Common myeloid progenitor, CD34-positive (primary cell): ENCODE data around the gene SRPX. TPM values are rescaled to one million over a fixed set of nuclear protein-coding genes. Genes with fewer than 3 reads are reported as not detected.

ENCODE experiments used
- CTCF ChIA-PET: fragments of 350-600 bp; sonication (Branson Sonifier 250); formaldehyde crosslinking; loops from one replicate; lab custom pipeline; 2021; ENCODE audit warnings: antibody characterized with exemption; lab: Charles Lee
- POLR2A ChIA-PET: fragments of 350-600 bp; sonication (Branson Sonifier 250); formaldehyde crosslinking; loops from one replicate; lab custom pipeline; 2021; ENCODE audit warnings: antibody characterized with exemption; lab: Charles Lee
- DNase-seq, 3 donors: peaks; one replicate each; pipeline versions ENCODE4 v3.0.0 to v3.0.0-alpha.2; 2013
- H3K27ac ChIP-seq, 2 experiments: 1 replicate in 1 of 2; 2 replicates in 1 of 2; pipeline ENCODE4 v1.7.0; 2013; ENCODE audit warnings: inconsistent platforms in 2 of 2, low read length in 2 of 2, mild to moderate bottlenecking in 2 of 2, low read depth in 1 of 2, moderate library complexity in 1 of 2; ENCODE audit not compliant: severe bottlenecking in 2 of 2, insufficient read depth in 1 of 2, poor library complexity in 1 of 2
- H3K27me3 ChIP-seq, 5 experiments: replicated peaks in 2 of 5; 1 replicate in 3 of 5; 2 replicates in 2 of 5; pipeline versions ENCODE4 v1.6.1 to v1.7.0; 2013; ENCODE audit warnings: low read length in 4 of 5, mild to moderate bottlenecking in 2 of 5, moderate library complexity in 2 of 5, inconsistent platforms in 1 of 5; ENCODE audit not compliant: insufficient read depth in 5 of 5, control insufficient read depth in 4 of 5
- H3K36me3 ChIP-seq, 4 experiments: 1 replicate in 2 of 4; 2 replicates in 2 of 4; pipeline versions ENCODE4 v1.6.1 to v1.7.0; 2013; ENCODE audit warnings: low read length in 3 of 4, control low read depth in 1 of 4, mild to moderate bottlenecking in 1 of 4; ENCODE audit not compliant: control insufficient read depth in 4 of 4, insufficient read depth in 4 of 4
- H3K4me1 ChIP-seq, 4 experiments: 1 replicate in 3 of 4; 2 replicates in 1 of 4; pipeline versions ENCODE4 v1.6.1 to v1.7.1; 2013; ENCODE audit warnings: low read length in 3 of 4, mild to moderate bottlenecking in 3 of 4, control low read depth in 1 of 4, inconsistent platforms in 1 of 4, moderate library complexity in 1 of 4; ENCODE audit not compliant: control insufficient read depth in 4 of 4, insufficient read depth in 4 of 4; ENCODE audit errors: control extremely low read depth in 1 of 4
- H3K4me3 ChIP-seq, 7 experiments: 1 replicate in 4 of 7; 2 replicates in 3 of 7; pipeline versions ENCODE4 v1.5.1 to v1.7.0; 2013; ENCODE audit warnings: mild to moderate bottlenecking in 7 of 7, low read length in 6 of 7, moderate library complexity in 6 of 7, inconsistent platforms in 2 of 7, low read depth in 2 of 7, control low read depth in 1 of 7; ENCODE audit not compliant: insufficient read depth in 4 of 7, control insufficient read depth in 1 of 7; ENCODE audit errors: extremely low read depth in 1 of 7
- H3K9me3 ChIP-seq, 5 experiments: 1 replicate in 4 of 5; 2 replicates in 1 of 5; pipeline versions ENCODE4 v1.6.1 to v1.7.1; 2013; ENCODE audit warnings: low read length in 4 of 5, mild to moderate bottlenecking in 2 of 5, inconsistent platforms in 1 of 5, low read depth in 1 of 5, moderate library complexity in 1 of 5; ENCODE audit not compliant: control insufficient read depth in 4 of 5, insufficient read depth in 2 of 5; ENCODE audit errors: control extremely low read depth in 1 of 5
- WGBS: methylation state at CpG from one replicate; pipeline ENCODE4 v1.1.5; 2013; ENCODE audit not compliant: insufficient coverage; 5-methylcytosine and 5-hydroxymethylcytosine counted together
- polyA plus RNA-seq: library from polyadenylated mRNA; unstranded; fragments of 120-200 nt; gene quantifications from one replicate; pipeline ENCODE4 v1.2.1, GENCODE V29; 2013

Gene SRPX, protein sequence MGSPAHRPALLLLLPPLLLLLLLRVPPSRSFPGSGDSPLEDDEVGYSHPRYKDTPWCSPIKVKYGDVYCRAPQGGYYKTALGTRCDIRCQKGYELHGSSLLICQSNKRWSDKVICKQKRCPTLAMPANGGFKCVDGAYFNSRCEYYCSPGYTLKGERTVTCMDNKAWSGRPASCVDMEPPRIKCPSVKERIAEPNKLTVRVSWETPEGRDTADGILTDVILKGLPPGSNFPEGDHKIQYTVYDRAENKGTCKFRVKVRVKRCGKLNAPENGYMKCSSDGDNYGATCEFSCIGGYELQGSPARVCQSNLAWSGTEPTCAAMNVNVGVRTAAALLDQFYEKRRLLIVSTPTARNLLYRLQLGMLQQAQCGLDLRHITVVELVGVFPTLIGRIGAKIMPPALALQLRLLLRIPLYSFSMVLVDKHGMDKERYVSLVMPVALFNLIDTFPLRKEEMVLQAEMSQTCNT
- 0.18 TPM for polyA plus RNA-seq

DNA sequence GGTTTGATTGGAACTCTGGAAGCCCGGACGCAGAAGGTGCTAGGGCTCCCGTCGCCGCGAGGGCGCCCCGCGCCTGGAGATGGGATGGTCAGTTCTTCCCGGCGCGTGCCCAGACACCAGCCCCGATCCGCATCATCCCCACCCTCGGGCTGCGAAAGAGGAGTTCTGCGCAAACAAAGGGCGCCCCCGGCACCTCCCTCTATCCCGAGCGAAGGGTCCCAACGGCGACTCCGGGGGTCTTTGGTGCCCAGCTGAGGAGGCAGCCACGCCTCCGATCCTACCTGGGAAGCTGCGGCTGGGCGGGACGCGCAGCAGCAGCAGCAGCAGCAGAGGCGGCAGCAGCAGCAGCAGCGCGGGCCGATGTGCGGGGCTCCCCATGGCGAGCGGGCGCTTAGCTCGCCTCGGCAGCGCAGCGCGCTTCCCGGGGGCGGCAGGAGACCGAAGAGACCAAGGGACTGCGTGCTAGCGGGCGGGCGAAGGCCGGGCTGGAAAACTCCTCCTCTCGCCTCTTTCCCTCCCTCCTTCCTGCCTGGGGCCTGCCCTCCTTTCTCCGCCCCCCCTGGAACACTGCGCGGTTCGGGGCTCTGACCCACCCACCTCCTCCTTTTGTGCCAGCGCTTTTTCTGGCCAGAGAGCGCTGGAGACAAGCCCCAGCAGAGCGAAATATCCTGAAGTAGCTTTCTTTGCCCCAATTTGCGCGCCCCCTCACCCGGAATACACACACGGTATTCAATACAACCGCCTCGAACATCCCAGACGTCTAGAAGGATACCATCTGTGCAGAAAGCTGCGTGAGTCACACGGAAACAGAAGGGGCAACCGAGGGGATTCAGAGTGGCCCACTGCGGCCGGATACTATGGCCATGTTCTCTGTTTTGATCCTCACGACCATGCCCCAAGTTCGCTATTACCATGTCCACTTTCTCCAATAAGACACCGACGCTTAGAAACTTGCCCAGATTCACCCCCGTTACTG is at the start of gene SRPX:
Gene SRPX, minus strand, starts transcription at position 457 of the 976 bp plus-strand sequence. Its CDS starts 79 bp downstream, at position 378.
- H3K4me3 ChIP-seq: peak within 1 kb of the TSS; percentile 7 to 75 (median 53)
- DNase-seq: peak in 2 of 3 donors; percentile 64 to 75
- no peaks in the 10 kb centered on the region for H3K36me3 ChIP-seq
- CTCF ChIA-PET: interaction anchor here (1.2 kb wide), 1 partner anchor 54 kb away, joined by 3 read pairs; no protein-coding TSS in a partner anchor
- H3K4me1 ChIP-seq: peaks cover 0 to 18% (median 7%) of the 10 kb centered on the region in 4 experiments
- no peaks in the 10 kb centered on the region for H3K9me3 ChIP-seq
- 36% methylated on average over 70 of the region's 76 CpGs for WGBS
- POLR2A ChIA-PET: no interaction called here
- no peak within 1 kb of the TSS for H3K27ac ChIP-seq
- H3K27me3 ChIP-seq: peaks cover 2 to 65% (median 18%) of the 10 kb centered on the region in 5 experiments

DNA sequence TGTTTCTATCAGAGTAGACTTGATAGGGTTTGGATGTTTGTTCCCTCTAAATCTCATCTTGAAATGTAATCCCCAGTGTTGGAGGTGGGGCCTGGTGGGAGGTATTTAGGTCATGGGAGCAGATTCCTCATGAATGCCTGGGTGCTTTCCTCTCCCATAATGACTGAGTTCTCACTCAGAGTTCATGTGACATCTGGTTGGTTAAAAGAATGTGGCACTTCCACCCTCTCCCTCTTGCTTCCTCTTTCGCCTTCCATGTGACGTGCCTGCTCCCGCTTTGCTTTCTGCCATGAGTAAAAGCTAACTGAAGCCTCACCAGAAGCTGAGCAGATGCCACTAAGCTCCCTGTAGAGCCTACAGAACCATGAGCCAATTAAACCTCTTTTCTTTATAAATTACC is 47.3 kb upstream of the SRPX start:
- H3K27ac ChIP-seq: no peak overlapping the region
- CTCF ChIA-PET: interaction anchor here (0.9 kb wide), 1 partner anchor 10 kb away, joined by 3 read pairs; no protein-coding TSS in a partner anchor

DNA sequence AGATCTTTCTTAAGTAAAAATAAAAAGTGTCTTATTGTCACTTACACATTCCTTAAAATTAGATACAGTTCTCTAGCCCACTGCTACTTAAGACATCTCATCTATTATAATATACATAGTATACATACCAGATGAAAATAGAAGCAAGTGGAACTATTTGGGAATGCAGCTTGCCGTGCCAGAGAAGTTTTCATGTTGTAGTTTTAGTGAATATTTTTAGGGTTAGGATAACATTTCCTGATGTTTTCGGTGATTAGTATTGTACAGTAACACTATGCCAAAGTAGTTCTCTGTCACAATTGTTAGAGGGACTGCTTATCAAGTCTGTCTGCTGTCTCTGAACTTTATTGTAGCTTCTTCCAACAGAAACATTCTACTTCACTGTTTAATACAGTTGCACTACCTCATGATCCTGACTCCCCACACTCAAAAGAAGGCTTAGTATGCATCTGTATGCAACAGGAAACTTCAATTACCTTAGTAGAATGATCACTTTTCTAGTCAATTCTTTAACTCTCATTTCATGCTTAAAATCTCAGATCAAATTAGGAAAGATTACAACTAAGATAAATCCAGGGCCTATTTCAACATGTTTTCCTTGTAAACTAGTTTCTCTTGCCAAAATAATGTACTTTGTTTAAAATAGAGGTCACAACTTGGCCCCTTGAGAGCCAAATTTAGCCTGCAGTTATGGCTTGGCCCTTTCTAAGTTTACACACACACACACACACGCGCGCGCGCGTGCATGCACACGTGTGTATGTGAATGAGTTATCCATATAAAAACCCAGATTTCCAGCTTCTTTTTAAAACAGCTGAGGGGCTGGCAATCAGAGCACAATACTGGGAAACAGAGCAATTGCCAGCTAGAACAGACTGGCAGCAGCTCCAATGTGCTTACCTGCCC is 42.3 kb upstream of the SRPX start:
- no peaks in the 10 kb centered on the region for H3K27me3 ChIP-seq
- no peak for DNase-seq
- no peaks in the 10 kb centered on the region for H3K36me3 ChIP-seq
- no peaks in the 10 kb centered on the region for H3K4me1 ChIP-seq
- WGBS: no CpG with 5 or more reads among the region's 9 CpGs
- no peak overlapping the region for H3K27ac ChIP-seq
- ChIA-PET POLR2A (no interaction called here), CTCF (no interaction called here)
- no peak overlapping the region for H3K4me3 ChIP-seq
- H3K9me3 ChIP-seq: peaks cover 0 to 1% (median 0%) of the 10 kb centered on the region in 5 experiments

More for the DNA sequence above, 47.3 kb upstream of the SRPX start:
- Histone ChIP-seq H3K36me3 (no peaks in the 10 kb centered on the region), H3K4me3 (no peak overlapping the region), H3K4me1 (peaks cover 0 to 11% (median 2%) of the 10 kb centered on the region in 4 experiments), H3K27me3 (no peaks in the 10 kb centered on the region), H3K9me3 (peaks cover 0 to 3% (median 0%) of the 10 kb centered on the region in 5 experiments)
- no peak for DNase-seq
- POLR2A ChIA-PET: no interaction called here
- no CpG with 5 or more reads among the region's 3 CpGs for WGBS

DNA sequence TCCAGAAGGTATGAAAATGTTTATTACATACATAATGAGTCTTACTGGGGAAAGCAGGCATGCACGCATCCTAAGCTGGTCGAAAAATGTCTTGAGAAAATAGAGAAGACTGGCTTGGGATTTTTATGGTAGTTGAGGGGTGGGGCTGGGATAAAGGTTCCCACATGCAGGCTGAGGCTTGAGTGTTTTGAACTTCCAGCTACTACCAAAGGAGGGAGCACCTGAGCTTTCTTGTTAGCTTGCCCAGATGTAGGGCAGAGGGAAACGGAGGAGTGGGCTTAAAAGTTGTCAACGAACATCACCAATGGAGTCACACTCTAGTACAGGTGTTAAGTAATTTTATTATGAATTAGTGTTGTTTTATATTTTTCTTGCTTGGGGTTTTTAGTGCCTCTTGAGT is 39.6 kb upstream of the SRPX start:
- CTCF ChIA-PET: no interaction called here
- H3K27me3 ChIP-seq: no peaks in the 10 kb centered on the region
- POLR2A ChIA-PET: interaction anchor here (1.2 kb wide), 1 partner anchor 20 kb away, joined by 3 read pairs; no protein-coding TSS in a partner anchor
- no peaks in the 10 kb centered on the region for H3K36me3 ChIP-seq
- H3K27ac ChIP-seq: no peak overlapping the region
- H3K4me3 ChIP-seq: no peak overlapping the region
- no peaks in the 10 kb centered on the region for H3K4me1 ChIP-seq
- WGBS: 56% methylated on average over 4 of the region's 4 CpGs
- H3K9me3 ChIP-seq: peaks cover 0 to 1% (median 0%) of the 10 kb centered on the region in 5 experiments
- DNase-seq: no peak

DNA sequence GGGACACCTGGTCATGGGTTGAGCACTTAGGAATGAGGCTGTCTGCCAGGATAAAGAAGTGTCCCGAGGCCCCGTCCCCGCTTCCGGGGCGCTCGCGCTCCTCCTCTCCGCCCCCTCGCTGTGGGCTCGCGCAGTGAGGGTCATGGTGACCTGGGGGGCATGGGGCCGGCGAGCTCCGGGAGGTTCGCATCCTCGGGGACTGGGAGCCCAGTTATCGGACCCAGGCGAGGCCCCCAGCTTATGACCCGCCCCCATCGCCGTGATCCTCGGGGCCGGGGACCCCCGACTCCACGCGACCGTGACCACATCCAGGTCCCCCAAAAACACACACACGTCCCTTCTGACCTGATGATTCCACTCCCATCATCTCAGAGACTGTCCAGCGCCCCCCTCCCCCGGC is 35.3 kb upstream of the SRPX start:
- no peak overlapping the region for H3K4me3 ChIP-seq
- CTCF ChIA-PET: interaction anchor here (1.5 kb wide), 1 partner anchor 69 kb away, joined by 3 read pairs; no protein-coding TSS in a partner anchor
- H3K27ac ChIP-seq: no peak overlapping the region
- no peaks in the 10 kb centered on the region for H3K27me3 ChIP-seq
- H3K36me3 ChIP-seq: no peaks in the 10 kb centered on the region
- POLR2A ChIA-PET: no interaction called here
- no peaks in the 10 kb centered on the region for H3K4me1 ChIP-seq
- WGBS: 85% methylated on average over 29 of the region's 30 CpGs
- no peak for DNase-seq
- H3K9me3 ChIP-seq: peaks cover 0 to 1% (median 0%) of the 10 kb centered on the region in 5 experiments

DNA sequence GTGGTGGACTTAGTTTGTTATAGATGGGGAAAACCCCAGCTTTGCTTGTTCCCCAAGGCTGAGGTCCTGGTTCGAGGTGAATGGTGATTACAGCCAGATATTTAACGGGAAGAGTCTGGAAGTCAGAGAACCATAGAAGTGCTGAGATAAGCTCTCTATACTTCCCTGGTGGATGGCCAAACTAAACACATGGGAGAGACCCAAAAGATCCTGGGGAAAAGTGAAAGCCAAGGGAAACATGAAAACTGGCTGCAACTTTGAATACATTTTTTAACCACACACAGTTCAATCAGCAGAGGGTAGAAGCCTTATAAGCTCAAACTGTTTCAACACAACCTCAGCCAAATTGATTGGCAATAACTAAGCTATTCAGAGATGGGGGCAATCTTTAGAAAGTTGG is 29.3 kb upstream of the SRPX start:
- Histone ChIP-seq H3K9me3 (no peaks in the 10 kb centered on the region), H3K4me3 (no peak overlapping the region), H3K36me3 (no peaks in the 10 kb centered on the region), H3K4me1 (no peaks in the 10 kb centered on the region), H3K27me3 (no peaks in the 10 kb centered on the region), H3K27ac (no peak overlapping the region)
- ChIA-PET CTCF (no interaction called here), POLR2A (no interaction called here)
- WGBS: 100% methylated on average over 1 of the region's 2 CpGs
- DNase-seq: no peak
